ENCODE data around the gene CD58. TPM values are rescaled to one million over a fixed set of nuclear protein-coding genes. Genes with fewer than 3 reads are reported as not detected.

CD58 gene
- total RNA-seq, 1 donor from 2014 or later: 8.0 TPM

- TF ChIP-seq CTCF (IDR thresholded peaks at IDR 0.05; ENCODE audit: partially characterized antibody, unreplicated experiment): no peak
Observed at GRCh38 chr1:116493036-116493435, 77.8 kb downstream of the CD58 start.

GRCh38 chr1:116492358-116492811, 78.4 kb downstream of the CD58 start:
- no peak for DNase-seq
- Mint-ChIP-seq H3K9me3 (ENCODE audit: unreplicated experiment) (no peaks in the 10 kb centered on the region), H3K27ac (ENCODE audit: unreplicated experiment) (no peak overlapping the region), H3K4me3 (ENCODE audit: unreplicated experiment) (no peak overlapping the region), H3K36me3 (ENCODE audit: unreplicated experiment) (no peaks in the 10 kb centered on the region), H3K4me1 (ENCODE audit: low read depth, unreplicated experiment) (peaks cover 4% of the 10 kb centered on the region), H3K27me3 (ENCODE audit: unreplicated experiment) (peaks cover 3% of the 10 kb centered on the region)
- TF ChIP-seq CTCF (IDR thresholded peaks at IDR 0.05; ENCODE audit: partially characterized antibody, unreplicated experiment): no peak

More at GRCh38 chr1:116493036-116493435, 77.8 kb downstream of the CD58 start:
- Mint-ChIP-seq H3K4me1 (ENCODE audit: low read depth, unreplicated experiment) (peaks cover 4% of the 10 kb centered on the region), H3K9me3 (ENCODE audit: unreplicated experiment) (no peaks in the 10 kb centered on the region), H3K27ac (ENCODE audit: unreplicated experiment) (no peak overlapping the region), H3K27me3 (ENCODE audit: unreplicated experiment) (peaks cover 3% of the 10 kb centered on the region), H3K4me3 (ENCODE audit: unreplicated experiment) (no peak overlapping the region), H3K36me3 (ENCODE audit: unreplicated experiment) (no peaks in the 10 kb centered on the region)
- no peak for DNase-seq

- Mint-ChIP-seq H3K9me3 (ENCODE audit: unreplicated experiment) (no peaks in the 10 kb centered on the region), H3K4me1 (ENCODE audit: low read depth, unreplicated experiment) (peaks cover 4% of the 10 kb centered on the region), H3K27ac (ENCODE audit: unreplicated experiment) (no peak overlapping the region), H3K4me3 (ENCODE audit: unreplicated experiment) (no peak overlapping the region), H3K27me3 (ENCODE audit: unreplicated experiment) (peaks cover 3% of the 10 kb centered on the region), H3K36me3 (ENCODE audit: unreplicated experiment) (no peaks in the 10 kb centered on the region)
- TF ChIP-seq CTCF (IDR thresholded peaks at IDR 0.05; ENCODE audit: partially characterized antibody, unreplicated experiment): no peak
- no peak for DNase-seq
Observed at GRCh38 chr1:116491700-116492357, 79.0 kb downstream of the CD58 start.

GRCh38 chr1:116490588-116490987, 80.2 kb downstream of the CD58 start:
- H3K4me1 Mint-ChIP-seq (ENCODE audit: low read depth, unreplicated experiment): peaks cover 4% of the 10 kb centered on the region
- H3K36me3 Mint-ChIP-seq (ENCODE audit: unreplicated experiment): no peaks in the 10 kb centered on the region
- no peak overlapping the region for H3K4me3 Mint-ChIP-seq (ENCODE audit: unreplicated experiment)
- no peak for DNase-seq
- H3K27me3 Mint-ChIP-seq (ENCODE audit: unreplicated experiment): peaks cover 3% of the 10 kb centered on the region
- H3K9me3 Mint-ChIP-seq (ENCODE audit: unreplicated experiment): no peaks in the 10 kb centered on the region
- TF ChIP-seq CTCF (IDR thresholded peaks at IDR 0.05; ENCODE audit: partially characterized antibody, unreplicated experiment): no peak
- H3K27ac Mint-ChIP-seq (ENCODE audit: unreplicated experiment): no peak overlapping the region

GRCh38 chr1:116489231-116489697, 81.6 kb downstream of the CD58 start:
- Mint-ChIP-seq H3K9me3 (ENCODE audit: unreplicated experiment) (no peaks in the 10 kb centered on the region), H3K4me3 (ENCODE audit: unreplicated experiment) (no peak overlapping the region), H3K36me3 (ENCODE audit: unreplicated experiment) (no peaks in the 10 kb centered on the region), H3K27me3 (ENCODE audit: unreplicated experiment) (peaks cover 1% of the 10 kb centered on the region), H3K27ac (ENCODE audit: unreplicated experiment) (no peak overlapping the region), H3K4me1 (ENCODE audit: low read depth, unreplicated experiment) (peaks cover 4% of the 10 kb centered on the region)
- no peak for DNase-seq
- TF ChIP-seq CTCF (IDR thresholded peaks at IDR 0.05; ENCODE audit: partially characterized antibody, unreplicated experiment): no peak
